KMS-11 (cell line): ENCODE results near the gene KCNQ1OT1.

Experiments
- H2AFZ ChIP-seq: fragments of 200-600 bp; sonication (generic); 2 replicates; pipeline ENCODE4 v1.6.1; 2016; ENCODE audit warnings: antibody characterized with exemption, mixed run types, low read depth
- H3K27ac ChIP-seq: fragments of 200-600 bp; sonication (generic); 2 replicates; pipeline ENCODE4 v1.6.1; 2016; ENCODE audit warnings: mild to moderate bottlenecking, mixed run types
- H3K27me3 ChIP-seq: fragments of 200-600 bp; sonication (generic); 2 replicates; pipeline ENCODE4 v1.6.1; 2017; ENCODE audit warnings: mild to moderate bottlenecking, low read depth, mixed run types, moderate library complexity; ENCODE audit not compliant: insufficient read depth
- H3K36me3 ChIP-seq: fragments of 200-600 bp; sonication (generic); 2 replicates; pipeline ENCODE4 v1.6.1; 2017; ENCODE audit warnings: mild to moderate bottlenecking, mixed run types; ENCODE audit not compliant: insufficient read depth
- H3K4me1 ChIP-seq: fragments of 200-600 bp; sonication (generic); 2 replicates; pipeline ENCODE4 v1.6.1; 2016; ENCODE audit warnings: mild to moderate bottlenecking, low read depth, mixed run types; ENCODE audit not compliant: poor library complexity, severe bottlenecking
- H3K4me2 ChIP-seq: fragments of 200-600 bp; sonication (generic); 2 replicates; pipeline ENCODE4 v1.7.0; 2016; ENCODE audit warnings: mild to moderate bottlenecking, mixed run types
- H3K4me3 ChIP-seq: fragments of 200-600 bp; sonication (generic); IDR thresholded peaks from 2 replicates; pipeline ENCODE4 v1.6.1; 2017; ENCODE audit warnings: low read depth, low read length, mixed read lengths; ENCODE audit not compliant: insufficient read depth
- H3K79me2 ChIP-seq: fragments of 200-600 bp; sonication (generic); 2 replicates; pipeline ENCODE4 v1.6.1; 2016; ENCODE audit warnings: low read depth, mixed run types; ENCODE audit not compliant: insufficient read depth
- H3K9ac ChIP-seq: fragments of 200-600 bp; sonication (generic); 2 replicates; pipeline ENCODE4 v1.6.1; 2016; ENCODE audit warnings: mild to moderate bottlenecking, mixed run types
- H4K20me1 ChIP-seq: fragments of 200-600 bp; sonication (generic); 2 replicates; pipeline ENCODE4 v1.6.1; 2016; ENCODE audit warnings: mild to moderate bottlenecking, mixed run types; ENCODE audit not compliant: insufficient read depth
- TF ChIP-seq, protein P1 (sequence below): fragments of 200-600 bp; sonication (generic); conservative IDR thresholded peaks from 2 replicates; pipeline ENCODE4 v1.6.1; 2017; ENCODE audit warnings: low read depth, mild to moderate bottlenecking, antibody characterized with exemption, low read length, moderate library complexity, mixed read lengths

Gene KCNQ1OT1

DNA sequence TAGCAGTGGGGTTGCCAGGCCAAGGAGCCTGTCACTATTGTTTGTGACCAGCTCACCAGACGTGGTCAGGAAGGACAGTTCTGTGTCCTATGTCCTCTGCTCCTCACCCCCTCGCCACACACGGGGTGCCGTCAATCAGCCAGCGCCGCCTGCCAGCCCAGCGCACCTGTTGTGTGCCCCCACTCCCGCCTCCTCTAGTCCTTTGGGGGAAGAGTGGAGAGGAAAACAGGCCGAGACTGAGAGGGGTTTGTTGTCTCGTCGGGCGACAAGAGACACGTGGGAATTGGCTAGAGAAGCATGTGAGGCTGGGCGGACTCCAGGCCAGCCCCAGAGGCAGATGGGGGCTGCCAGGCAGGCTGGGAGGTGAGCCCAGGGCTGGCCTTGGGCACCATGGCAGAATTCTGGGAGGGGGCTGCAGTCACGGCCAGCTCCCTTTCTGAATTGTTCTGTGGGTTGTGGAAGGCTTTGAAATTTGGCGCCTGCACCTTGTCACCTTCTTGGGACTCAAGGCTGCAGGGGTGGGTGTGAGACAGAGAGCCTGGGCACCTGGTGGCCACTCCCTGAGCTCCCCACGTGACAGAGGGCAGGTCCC lies 3.1 kb upstream of the KCNQ1OT1 start:
- TF ChIP-seq, protein P1, sequence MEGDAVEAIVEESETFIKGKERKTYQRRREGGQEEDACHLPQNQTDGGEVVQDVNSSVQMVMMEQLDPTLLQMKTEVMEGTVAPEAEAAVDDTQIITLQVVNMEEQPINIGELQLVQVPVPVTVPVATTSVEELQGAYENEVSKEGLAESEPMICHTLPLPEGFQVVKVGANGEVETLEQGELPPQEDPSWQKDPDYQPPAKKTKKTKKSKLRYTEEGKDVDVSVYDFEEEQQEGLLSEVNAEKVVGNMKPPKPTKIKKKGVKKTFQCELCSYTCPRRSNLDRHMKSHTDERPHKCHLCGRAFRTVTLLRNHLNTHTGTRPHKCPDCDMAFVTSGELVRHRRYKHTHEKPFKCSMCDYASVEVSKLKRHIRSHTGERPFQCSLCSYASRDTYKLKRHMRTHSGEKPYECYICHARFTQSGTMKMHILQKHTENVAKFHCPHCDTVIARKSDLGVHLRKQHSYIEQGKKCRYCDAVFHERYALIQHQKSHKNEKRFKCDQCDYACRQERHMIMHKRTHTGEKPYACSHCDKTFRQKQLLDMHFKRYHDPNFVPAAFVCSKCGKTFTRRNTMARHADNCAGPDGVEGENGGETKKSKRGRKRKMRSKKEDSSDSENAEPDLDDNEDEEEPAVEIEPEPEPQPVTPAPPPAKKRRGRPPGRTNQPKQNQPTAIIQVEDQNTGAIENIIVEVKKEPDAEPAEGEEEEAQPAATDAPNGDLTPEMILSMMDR, result no peak
- no peaks in the 10 kb centered on the region for H3K27me3 ChIP-seq
- H2AFZ ChIP-seq, result no peak overlapping the region
- H3K9ac ChIP-seq, result no peak overlapping the region
- H4K20me1 ChIP-seq, result no peaks in the 10 kb centered on the region
- H3K36me3 ChIP-seq, result no peaks in the 10 kb centered on the region
- H3K4me2 ChIP-seq, result no peak overlapping the region
- peaks cover 18% of the 10 kb centered on the region for H3K79me2 ChIP-seq
- H3K4me1 ChIP-seq, result peaks cover 16% of the 10 kb centered on the region
- no peak overlapping the region for H3K4me3 ChIP-seq
- no peak overlapping the region for H3K27ac ChIP-seq

DNA sequence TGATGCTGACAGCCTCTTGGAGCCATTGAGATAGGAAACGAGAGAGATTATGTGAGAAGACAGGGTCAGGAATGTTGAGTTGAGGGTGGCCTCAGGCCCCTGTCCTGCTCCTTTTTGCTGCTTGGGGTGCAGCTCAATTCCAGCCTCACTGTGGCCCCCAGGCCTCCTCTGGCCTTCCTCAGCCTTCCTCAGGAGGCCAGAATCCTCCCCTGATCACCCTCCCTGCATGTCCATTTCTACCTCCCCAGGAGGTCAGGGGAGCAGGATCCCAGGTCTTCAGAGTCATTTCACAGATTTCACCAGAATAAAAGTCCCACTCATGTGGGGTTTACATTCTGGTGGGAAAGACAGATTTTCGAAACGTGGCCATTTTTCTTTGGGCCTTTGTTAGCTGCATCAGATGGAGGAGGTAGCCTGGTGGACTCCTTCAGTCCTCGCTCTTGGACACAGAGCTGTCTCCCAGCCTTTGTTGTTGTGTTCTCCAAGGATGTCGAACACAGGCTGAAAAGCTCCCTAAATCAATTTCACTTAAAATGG lies 2.2 kb upstream of the KCNQ1OT1 start:
- no peaks in the 10 kb centered on the region for H3K27me3 ChIP-seq
- TF ChIP-seq, protein P1, result no peak
- H3K4me3 ChIP-seq, result no peak overlapping the region

DNA sequence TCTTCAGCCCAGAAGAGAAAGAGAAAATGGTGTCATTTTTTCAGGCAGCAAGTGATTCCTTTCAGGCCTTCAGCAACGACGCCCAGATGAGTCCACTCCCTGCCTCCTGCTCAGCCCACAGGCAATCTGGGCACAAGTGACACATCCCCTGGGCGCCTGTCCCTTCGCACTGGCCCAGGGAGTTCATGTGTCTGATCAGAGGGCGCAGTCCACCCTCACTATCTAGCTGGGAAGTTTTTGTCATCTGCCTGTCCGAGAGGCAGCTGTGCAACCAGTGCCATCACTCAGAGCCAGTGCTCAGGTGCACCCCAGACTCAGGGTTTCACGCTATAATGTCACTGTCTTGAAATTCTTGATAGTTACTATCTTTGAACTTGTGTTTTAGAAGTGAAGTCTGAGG lies 1.4 kb upstream of the KCNQ1OT1 start:
- H3K4me3 ChIP-seq, result no peak overlapping the region
- peak overlapping the region; percentile 92; the same call in 1 of the 2 replicates for H3K9ac ChIP-seq
- H3K27ac ChIP-seq, result peak overlapping the region; percentile 92

More for the DNA sequence above, 2.2 kb upstream of the KCNQ1OT1 start:
- no peak overlapping the region for H3K9ac ChIP-seq
- peaks cover 23% of the 10 kb centered on the region for H3K4me1 ChIP-seq
- H3K79me2 ChIP-seq, result peaks cover 27% of the 10 kb centered on the region
- H4K20me1 ChIP-seq, result peaks cover 7% of the 10 kb centered on the region
- H3K27ac ChIP-seq, result no peak overlapping the region
- H3K4me2 ChIP-seq, result no peak overlapping the region
- H3K36me3 ChIP-seq, result no peaks in the 10 kb centered on the region
- no peak overlapping the region for H2AFZ ChIP-seq

DNA sequence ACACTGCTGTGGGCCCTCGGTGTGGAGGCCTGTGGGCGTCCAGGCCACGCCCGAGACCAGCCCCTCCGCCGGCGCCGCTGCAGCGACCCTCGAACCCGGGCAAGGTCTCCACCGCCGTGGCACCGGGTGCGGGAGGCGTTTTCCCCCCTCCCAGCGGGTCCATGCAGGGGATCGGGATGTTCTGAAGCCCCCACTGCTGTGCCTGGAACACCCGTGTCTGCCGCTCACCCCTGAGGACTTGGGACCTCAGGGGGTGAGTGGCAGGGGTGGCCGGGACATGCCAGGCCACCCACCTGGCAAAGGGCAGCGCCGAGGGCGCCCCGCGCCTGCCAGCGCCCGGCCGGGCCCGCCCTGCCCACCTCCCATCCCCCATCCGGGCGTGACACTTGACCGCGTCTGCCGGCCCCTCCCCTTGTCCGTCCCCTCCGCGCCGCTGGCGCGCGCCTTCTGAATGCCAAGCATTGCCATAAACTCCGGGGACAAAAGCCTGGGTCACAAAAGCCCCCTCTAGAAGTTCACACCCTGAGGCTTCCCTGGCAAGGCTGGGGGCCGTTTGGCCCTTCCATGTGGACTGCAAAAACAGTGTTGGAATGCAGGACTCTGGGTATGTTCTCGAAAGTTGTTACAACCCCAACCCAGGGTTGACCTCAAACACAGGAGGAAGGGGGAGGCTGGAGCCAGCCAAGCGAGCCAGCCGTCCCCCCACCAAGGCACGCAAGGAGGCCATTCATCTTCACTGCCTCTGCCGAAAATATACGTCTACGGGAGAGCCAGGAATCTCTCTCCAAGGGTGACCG lies 819 bp upstream of the KCNQ1OT1 start:
- peaks cover 33% of the 10 kb centered on the region for H3K4me1 ChIP-seq
- peak overlapping the region; percentile 92 for H3K27ac ChIP-seq
- H2AFZ ChIP-seq, result peak overlapping the region; percentile 35
- peaks cover 18% of the 10 kb centered on the region for H4K20me1 ChIP-seq
- H3K9ac ChIP-seq, result peak overlapping the region; percentile 92
- peak overlapping the region; percentile 62 for H3K4me2 ChIP-seq
- H3K27me3 ChIP-seq, result no peaks in the 10 kb centered on the region
- no peak overlapping the region for H3K4me3 ChIP-seq
- no peaks in the 10 kb centered on the region for H3K36me3 ChIP-seq
- TF ChIP-seq, protein P1, result no peak
- peaks cover 41% of the 10 kb centered on the region for H3K79me2 ChIP-seq

More for the DNA sequence above, 1.4 kb upstream of the KCNQ1OT1 start:
- Histone ChIP-seq H3K4me1 (peaks cover 30% of the 10 kb centered on the region), H3K4me2 (peak overlapping the region; percentile 62), H3K36me3 (no peaks in the 10 kb centered on the region), H3K27me3 (no peaks in the 10 kb centered on the region), H3K79me2 (peaks cover 34% of the 10 kb centered on the region), H4K20me1 (peaks cover 15% of the 10 kb centered on the region), H2AFZ (peak overlapping the region; percentile 35; the same call in 1 of the 2 replicates)
- TF ChIP-seq, protein P1, result no peak
